CD4-positive, alpha-beta memory T cell (primary cell): ENCODE results near the gene SCP2. TPM values are rescaled to one million over a fixed set of nuclear protein-coding genes. Genes with fewer than 3 reads are reported as not detected.
"Not testable (repeated sequence)": the region's sequence is repeated elsewhere in the genome, so short reads cannot be mapped to it uniquely, and the experiment has no call there.

Source experiments
- CTCF ChIA-PET: fragments of 350-600 bp; sonication (Branson Sonifier 250); formaldehyde crosslinking; loops from one replicate; lab custom pipeline; 2021; ENCODE audit warnings: inconsistent platforms; ENCODE audit not compliant: partially characterized antibody; lab: Charles Lee
- POLR2A ChIA-PET: fragments of 350-600 bp; sonication (Branson Sonifier 250); formaldehyde crosslinking; loops from one replicate; lab custom pipeline; 2021; ENCODE audit not compliant: partially characterized antibody; lab: Charles Lee
- DNase-seq, 5 donors: peaks; one replicate each; pipeline versions ENCODE4 v3.0.0 to v3.0.0-alpha.2; 2020 to 2022; ENCODE audit warnings: mixed read lengths in 1 of 5
- H3K27ac ChIP-seq: one replicate; pipeline ENCODE4 v1.7.0; 2013; ENCODE audit warnings: low read depth, low read length
- H3K27me3 ChIP-seq: 2 replicates; pipeline ENCODE4 v1.7.0; 2013; ENCODE audit warnings: mild to moderate bottlenecking, low read length, moderate library complexity; ENCODE audit not compliant: insufficient read depth
- H3K36me3 ChIP-seq: 2 replicates; pipeline ENCODE4 v1.7.0; 2013; ENCODE audit warnings: mild to moderate bottlenecking, low read length, moderate library complexity; ENCODE audit not compliant: insufficient read depth
- H3K4me1 ChIP-seq: 2 replicates; pipeline ENCODE4 v1.7.0; 2013; ENCODE audit warnings: mild to moderate bottlenecking, low read length, moderate library complexity; ENCODE audit not compliant: insufficient read depth
- H3K4me3 ChIP-seq, 2 donors: one replicate each; pipeline ENCODE4 v1.7.0; 2013; ENCODE audit warnings: low read length in 2 of 2, mild to moderate bottlenecking in 1 of 2
- H3K9me3 ChIP-seq, 2 donors: one replicate each; pipeline ENCODE4 v1.7.0; 2013; ENCODE audit warnings: low read length in 2 of 2, control low read depth in 1 of 2; ENCODE audit not compliant: control insufficient read depth in 1 of 2
- H3K27ac Mint-ChIP-seq, 7 donors: one replicate each; pipeline ENCODE4 v1.8.0; 2020 to 2021; ENCODE audit warnings: mixed read lengths in 7 of 7, mild to moderate bottlenecking in 6 of 7, inconsistent platforms in 3 of 7, moderate library complexity in 3 of 7
- H3K27me3 Mint-ChIP-seq, 2 donors: one replicate each; pipeline ENCODE4 v1.8.0; 2020 to 2021; ENCODE audit warnings: mixed read lengths in 2 of 2
- H3K36me3 Mint-ChIP-seq, 2 donors: one replicate each; pipeline ENCODE4 v1.8.0; 2020 to 2021; ENCODE audit warnings: mixed read lengths in 2 of 2, inconsistent platforms in 1 of 2, mild to moderate bottlenecking in 1 of 2
- H3K4me1 Mint-ChIP-seq, 4 donors: one replicate each; pipeline ENCODE4 v1.8.0; 2020 to 2021; ENCODE audit warnings: mixed read lengths in 4 of 4, mild to moderate bottlenecking in 1 of 4
- H3K4me3 Mint-ChIP-seq, 8 donors: one replicate each; pipeline ENCODE4 v1.8.0; 2020 to 2021; ENCODE audit warnings: mixed read lengths in 8 of 8, mild to moderate bottlenecking in 7 of 8, moderate library complexity in 6 of 8, inconsistent platforms in 3 of 8
- H3K9me3 Mint-ChIP-seq, 8 donors: one replicate each; pipeline ENCODE4 v1.8.0; 2020 to 2021; ENCODE audit warnings: mixed read lengths in 8 of 8, mild to moderate bottlenecking in 5 of 8, inconsistent platforms in 3 of 8, moderate library complexity in 1 of 8
- intact Hi-C: fragments of 100-400 bp; cut with micrococcal nuclease; formaldehyde crosslinking; loops from one replicate; pipeline ENCODE4 v1.15.1; 2023
- polyA plus RNA-seq, 2 donors: library from polyadenylated mRNA; unstranded; fragments of 300-500 nt; fragmentation: Illumina TruSeq; gene quantifications; one replicate each; pipeline ENCODE4 v1.2.3, GENCODE V29; 2021
- total RNA-seq, 2 experiments: library from RNA; stranded (reverse); gene quantifications; one replicate each; pipeline ENCODE4 v1.2.3, GENCODE V29; 2021

The SCP2 gene
- total and polyA plus RNA-seq, 4 experiments from 2014 or later = 49.7 to 260 (median 98.8) TPM

- Mint-ChIP-seq H3K9me3 (no peaks in the 10 kb centered on the region), H3K36me3 (peaks cover 9 to 14% of the 10 kb centered on the region in 2 donors), H3K4me3 (no peak overlapping the region), H3K27me3 (peaks cover 0 to 1% of the 10 kb centered on the region in 2 donors), H3K27ac (no peak overlapping the region), H3K4me1 (no peaks in the 10 kb centered on the region)
- ChIA-PET POLR2A (no interaction called here), CTCF (no interaction called here)
- intact Hi-C loops = no loop called here
- no peaks in the 10 kb centered on the region for H3K27me3 ChIP-seq
- no peak overlapping the region for H3K4me3 ChIP-seq
- no peaks in the 10 kb centered on the region for H3K36me3 ChIP-seq
- H3K4me1 ChIP-seq = no peaks in the 10 kb centered on the region
- no peak for DNase-seq
- H3K9me3 ChIP-seq = no peaks in the 10 kb centered on the region
- no peak overlapping the region for H3K27ac ChIP-seq
Observed at GRCh38 chr1:52996653-52997052, 69.6 kb downstream of the SCP2 start.

GRCh38 chr1:53001128-53001527, 74.1 kb downstream of the SCP2 start:
- Mint-ChIP-seq H3K4me1 (no peaks in the 10 kb centered on the region), H3K27me3 (peaks cover 0 to 1% of the 10 kb centered on the region in 2 donors), H3K9me3 (peaks cover 0 to 4% (median 0%) of the 10 kb centered on the region in 8 donors), H3K4me3 (no peak overlapping the region), H3K27ac (no peak overlapping the region), H3K36me3 (peaks cover 7 to 27% of the 10 kb centered on the region in 2 donors)
- intact Hi-C loops = no loop called here
- no peak for DNase-seq
- no peaks in the 10 kb centered on the region for H3K4me1 ChIP-seq
- no peaks in the 10 kb centered on the region for H3K9me3 ChIP-seq
- CTCF ChIA-PET = no interaction called here
- no peaks in the 10 kb centered on the region for H3K36me3 ChIP-seq
- H3K27me3 ChIP-seq = no peaks in the 10 kb centered on the region
- H3K4me3 ChIP-seq = no peak overlapping the region
- POLR2A ChIA-PET = no interaction called here
- H3K27ac ChIP-seq = no peak overlapping the region

GRCh38 chr1:53006612-53007011, 79.5 kb downstream of the SCP2 start:
- CTCF ChIA-PET, H3K36me3 ChIP-seq, H3K4me1 ChIP-seq, H3K27ac ChIP-seq, H3K4me3 ChIP-seq, intact Hi-C loops, POLR2A ChIA-PET, H3K9me3 ChIP-seq, H3K27me3 ChIP-seq, H3K27ac Mint-ChIP-seq, H3K4me3 Mint-ChIP-seq, H3K4me1 Mint-ChIP-seq, DNase-seq, H3K27me3 Mint-ChIP-seq: not testable (repeated sequence)
- H3K36me3 Mint-ChIP-seq = peaks cover 5 to 19% of the 10 kb centered on the region in 2 donors
- peaks cover 0 to 10% (median 0%) of the 10 kb centered on the region in 8 donors for H3K9me3 Mint-ChIP-seq

- H3K4me1 Mint-ChIP-seq = peaks cover 5 to 11% (median 9%) of the 10 kb centered on the region in 4 donors
- H3K9me3 ChIP-seq, H3K36me3 ChIP-seq, POLR2A ChIA-PET, DNase-seq, H3K4me3 ChIP-seq, H3K4me3 Mint-ChIP-seq, H3K27me3 Mint-ChIP-seq, CTCF ChIA-PET, H3K27ac ChIP-seq, H3K27me3 ChIP-seq, H3K27ac Mint-ChIP-seq, H3K4me1 ChIP-seq, H3K36me3 Mint-ChIP-seq: not testable (repeated sequence)
- intact Hi-C loops = loop anchor here (5.0 to 10.0 kb wide), 2 partner anchors 85 to 283 kb away; partner anchors contain the start of genes ECHDC2, SCP2 and ZYG11B
- H3K9me3 Mint-ChIP-seq = peaks cover 0 to 10% (median 0%) of the 10 kb centered on the region in 8 donors
Observed at GRCh38 chr1:53010247-53010646, 83.2 kb downstream of the SCP2 start.

GRCh38 chr1:53011175-53011574, 84.1 kb downstream of the SCP2 start:
- ChIA-PET CTCF (no interaction called here), POLR2A (no interaction called here)
- Mint-ChIP-seq H3K27ac (no peak overlapping the region), H3K27me3 (no peaks in the 10 kb centered on the region), H3K4me1 (peaks cover 12 to 20% (median 17%) of the 10 kb centered on the region in 4 donors), H3K9me3 (peaks cover 0 to 6% (median 0%) of the 10 kb centered on the region in 8 donors), H3K4me3 (no peak overlapping the region), H3K36me3 (peaks cover 0 to 6% of the 10 kb centered on the region in 2 donors)
- Histone ChIP-seq H3K9me3 (no peaks in the 10 kb centered on the region), H3K4me3 (no peak overlapping the region), H3K27me3 (no peaks in the 10 kb centered on the region), H3K27ac (no peak overlapping the region), H3K4me1 (peaks cover 17% of the 10 kb centered on the region), H3K36me3 (no peaks in the 10 kb centered on the region)
- no peak for DNase-seq
- intact Hi-C loops = loop anchor here (5.0 to 10.0 kb wide), 2 partner anchors 86 to 284 kb away; partner anchors contain the start of genes ECHDC2, SCP2 and ZYG11B

- CTCF ChIA-PET = interaction anchor here (0.9 kb wide), 1 partner anchor 94 kb away, joined by 4 read pairs; the partner anchor contains the start of gene ECHDC2
- H3K4me1 Mint-ChIP-seq = peaks cover 27 to 34% (median 30%) of the 10 kb centered on the region in 4 donors
Observed at GRCh38 chr1:53014791-53015507, 87.9 kb downstream of the SCP2 start.

GRCh38 chr1:53015508-53015860, 88.4 kb downstream of the SCP2 start:
- Histone ChIP-seq H3K4me1 (peaks cover 24% of the 10 kb centered on the region), H3K4me3 (peak overlapping the region; percentile 32 to 54), H3K27ac (peak overlapping the region; percentile 39), H3K9me3 (no peaks in the 10 kb centered on the region), H3K36me3 (no peaks in the 10 kb centered on the region), H3K27me3 (no peaks in the 10 kb centered on the region)
- H3K4me1 Mint-ChIP-seq = peaks cover 27 to 34% (median 30%) of the 10 kb centered on the region in 4 donors
- peaks cover 4 to 19% of the 10 kb centered on the region in 2 donors for H3K36me3 Mint-ChIP-seq
- peak overlapping the region; percentile 88 to 98 (median 90) for H3K4me3 Mint-ChIP-seq
- no peak for DNase-seq
- H3K27me3 Mint-ChIP-seq = no peaks in the 10 kb centered on the region
- ChIA-PET POLR2A (interaction anchor here (0.8 to 1.4 kb wide), 4 partner anchors 94 to 313 kb away, joined by 3 to 10 read pairs (median 6); partner anchors contain the start of genes CPT2 and ECHDC2), CTCF (no interaction called here)
- intact Hi-C loops = loop anchor here (10.0 kb wide), 1 partner anchor 91 kb away; the partner anchor contains the start of genes ECHDC2 and SCP2
- peak overlapping the region; percentile 36 to 92 (median 70) for H3K27ac Mint-ChIP-seq
- H3K9me3 Mint-ChIP-seq = peaks cover 0 to 2% (median 0%) of the 10 kb centered on the region in 8 donors

More at GRCh38 chr1:53014791-53015507, 87.9 kb downstream of the SCP2 start:
- intact Hi-C loops = loop anchor here (5.0 to 10.0 kb wide), 2 partner anchors 90 to 288 kb away; partner anchors contain the start of genes ECHDC2, SCP2 and ZYG11B
- POLR2A ChIA-PET = interaction anchor here (0.7 to 1.4 kb wide), 6 partner anchors 10 to 312 kb away, joined by 3 to 10 read pairs (median 4); partner anchors contain the start of genes CPT2 and ECHDC2
- Mint-ChIP-seq H3K36me3 (peaks cover 4 to 19% of the 10 kb centered on the region in 2 donors), H3K9me3 (peaks cover 0 to 4% (median 0%) of the 10 kb centered on the region in 8 donors), H3K4me3 (peak overlapping the region; percentile 88 to 98 (median 90)), H3K27ac (peak overlapping the region; percentile 67 to 92 (median 88)), H3K27me3 (no peaks in the 10 kb centered on the region)
- Histone ChIP-seq H3K36me3 (no peaks in the 10 kb centered on the region), H3K4me1 (peaks cover 24% of the 10 kb centered on the region), H3K27ac (peak overlapping the region; percentile 39), H3K9me3 (no peaks in the 10 kb centered on the region), H3K4me3 (peak overlapping the region; percentile 32 to 54), H3K27me3 (no peaks in the 10 kb centered on the region)
- DNase-seq = peak; percentile 82 to 93 (median 89)
